ENCODE measurements around the gene ZNF609.

DNA sequence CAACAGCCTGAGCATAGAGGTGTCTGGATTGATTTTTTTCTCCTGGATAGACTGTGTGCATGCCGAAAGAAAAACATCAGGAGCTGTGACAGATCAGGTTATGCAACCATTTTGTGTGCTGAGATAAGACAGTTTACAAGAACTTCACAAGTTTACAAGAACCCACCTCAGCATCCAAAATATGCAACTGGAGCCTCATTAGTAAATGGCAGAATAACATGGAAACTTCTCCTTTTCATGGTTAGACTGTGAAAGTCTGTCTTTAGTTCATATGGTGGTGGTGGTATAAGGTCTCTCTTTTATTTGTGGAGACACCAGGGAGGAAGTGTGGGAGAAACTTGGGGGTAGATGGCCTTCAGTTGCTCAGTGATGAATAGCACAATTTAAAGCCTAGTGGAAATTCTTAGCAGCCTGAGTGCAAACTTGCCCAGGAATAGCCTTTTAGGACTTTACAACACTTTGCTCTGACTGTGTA lies 3.7 kb upstream of the ZNF609 start:
- TF ChIP-seq, protein P1, sequence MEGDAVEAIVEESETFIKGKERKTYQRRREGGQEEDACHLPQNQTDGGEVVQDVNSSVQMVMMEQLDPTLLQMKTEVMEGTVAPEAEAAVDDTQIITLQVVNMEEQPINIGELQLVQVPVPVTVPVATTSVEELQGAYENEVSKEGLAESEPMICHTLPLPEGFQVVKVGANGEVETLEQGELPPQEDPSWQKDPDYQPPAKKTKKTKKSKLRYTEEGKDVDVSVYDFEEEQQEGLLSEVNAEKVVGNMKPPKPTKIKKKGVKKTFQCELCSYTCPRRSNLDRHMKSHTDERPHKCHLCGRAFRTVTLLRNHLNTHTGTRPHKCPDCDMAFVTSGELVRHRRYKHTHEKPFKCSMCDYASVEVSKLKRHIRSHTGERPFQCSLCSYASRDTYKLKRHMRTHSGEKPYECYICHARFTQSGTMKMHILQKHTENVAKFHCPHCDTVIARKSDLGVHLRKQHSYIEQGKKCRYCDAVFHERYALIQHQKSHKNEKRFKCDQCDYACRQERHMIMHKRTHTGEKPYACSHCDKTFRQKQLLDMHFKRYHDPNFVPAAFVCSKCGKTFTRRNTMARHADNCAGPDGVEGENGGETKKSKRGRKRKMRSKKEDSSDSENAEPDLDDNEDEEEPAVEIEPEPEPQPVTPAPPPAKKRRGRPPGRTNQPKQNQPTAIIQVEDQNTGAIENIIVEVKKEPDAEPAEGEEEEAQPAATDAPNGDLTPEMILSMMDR (IDR thresholded peaks at IDR 0.05) = no peak
- TF ChIP-seq POLR2A (IDR thresholded peaks at IDR 0.05) = no peak

Data from gastroesophageal sphincter (tissue), 3 donors.